ENCODE data around the gene NMRK2.
A peak's percentile ranks its signal among the peaks of the same experiment; 100 is the strongest.
"Not testable (repeated sequence)": the region's sequence is repeated elsewhere in the genome, so short reads cannot be mapped to it uniquely, and the experiment has no call there.

The NMRK2 gene

DNA sequence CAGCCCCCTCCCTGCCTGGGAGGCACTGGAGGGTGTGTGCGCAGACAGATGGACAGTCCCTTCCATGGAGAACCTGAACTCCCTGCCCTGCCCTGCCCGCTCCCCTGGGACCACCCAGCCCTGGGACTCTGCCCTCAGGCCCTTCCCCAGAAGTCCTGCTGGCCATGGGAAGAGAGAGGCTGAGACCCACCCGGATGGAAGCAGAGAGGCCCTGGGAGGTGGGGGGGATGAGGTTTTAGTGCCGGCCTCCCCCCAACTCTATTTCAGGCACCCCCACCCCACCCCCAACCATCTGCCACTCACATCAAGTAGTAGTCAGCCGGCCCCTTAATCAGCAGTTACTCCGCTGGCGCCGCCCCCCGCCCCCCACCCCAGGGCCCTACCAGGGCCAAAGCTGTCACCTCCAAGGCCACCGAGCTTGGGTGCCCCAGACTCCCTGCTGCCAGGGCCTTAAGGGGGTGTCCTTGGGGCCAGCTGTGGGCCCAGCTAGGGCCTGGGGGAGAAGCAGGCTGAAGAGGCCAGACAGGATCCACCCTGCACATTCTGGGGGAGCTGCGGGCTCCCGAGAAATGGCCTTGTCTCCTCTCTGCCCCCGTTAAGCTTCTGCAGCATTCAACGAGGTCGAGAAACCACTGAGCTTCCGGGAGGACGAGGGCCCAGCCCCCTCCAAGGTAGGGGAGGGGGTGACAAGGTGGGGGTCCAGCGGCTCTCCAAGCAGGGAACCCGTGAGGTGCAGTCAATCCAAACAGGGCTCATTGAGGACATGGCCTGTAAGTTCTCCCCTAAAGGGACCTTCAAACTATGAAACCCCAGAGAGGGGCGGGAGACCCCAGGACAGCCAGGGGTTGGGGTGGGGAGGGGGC lies 17.4 kb downstream of the NMRK2 start:
- H4K91ac ChIP-seq (ENCODE audit: low read depth, low read length, poor library complexity): no peak overlapping the region
- peak overlapping the region; percentile 70 for H3K18ac ChIP-seq (ENCODE audit: low read length)
- H3K4me3 ChIP-seq (ENCODE audit: low read length in 2 of 2): no peak overlapping the region
- no peaks in the 10 kb centered on the region for H3K36me3 ChIP-seq (replicated peaks in 1 of 2; ENCODE audit: control insufficient read depth in 2 of 2, insufficient read depth in 2 of 2, low read length in 2 of 2)
- no peaks in the 10 kb centered on the region for H3K27me3 ChIP-seq (ENCODE audit: control insufficient read depth in 3 of 3, insufficient read depth in 3 of 3, low read depth in 1 of 3, low read length in 3 of 3)
- WGBS, 2 donors (ENCODE audit: extremely low coverage in 2 of 2, insufficient read length in 2 of 2, insufficient replicate concordance in 1 of 2): no CpG with 5 or more reads among the region's 20 CpGs
- no peak overlapping the region for H2BK12ac ChIP-seq (ENCODE audit: low read length)
- H3K4ac ChIP-seq (ENCODE audit: low read length): no peak overlapping the region
- H3K9me3 ChIP-seq (replicated peaks in 1 of 2; ENCODE audit: control insufficient read depth in 2 of 2, insufficient read depth in 1 of 2, low read depth in 1 of 2, low read length in 2 of 2): no peaks in the 10 kb centered on the region
- H2BK5ac ChIP-seq (ENCODE audit: low read length): no peak overlapping the region
- H3K4me2 ChIP-seq (ENCODE audit: insufficient read depth, low read length, poor library complexity, severe bottlenecking): no peak overlapping the region
- peak overlapping the region; percentile 7 for H2AK5ac ChIP-seq (ENCODE audit: low read depth, low read length)
- no peak overlapping the region for H2AFZ ChIP-seq (ENCODE audit: low read length)
- H4K8ac ChIP-seq (ENCODE audit: low read depth, low read length): no peak overlapping the region
- H3K79me1 ChIP-seq (ENCODE audit: low read depth, low read length): peaks cover 3% of the 10 kb centered on the region
- no peak overlapping the region for H3K9ac ChIP-seq (ENCODE audit: low read depth, low read length, poor library complexity)
- H3K14ac ChIP-seq (ENCODE audit: low read length): no peak overlapping the region
- H3K4me1 ChIP-seq (ENCODE audit: control insufficient read depth in 2 of 2, insufficient read depth in 1 of 2, low read depth in 1 of 2, low read length in 2 of 2): peaks cover 3 to 9% of the 10 kb centered on the region in 2 donors
- H2BK15ac ChIP-seq (ENCODE audit: low read length): no peak overlapping the region
- peak overlapping the region; percentile 85 for H3K23ac ChIP-seq (ENCODE audit: low read depth, low read length, poor library complexity)
- no peak overlapping the region for H3K27ac ChIP-seq (replicated peaks; ENCODE audit: low read length)
- H2BK120ac ChIP-seq (ENCODE audit: low read depth, low read length): no peak overlapping the region
- DNase-seq (ENCODE audit: low spot score): no peak

DNA sequence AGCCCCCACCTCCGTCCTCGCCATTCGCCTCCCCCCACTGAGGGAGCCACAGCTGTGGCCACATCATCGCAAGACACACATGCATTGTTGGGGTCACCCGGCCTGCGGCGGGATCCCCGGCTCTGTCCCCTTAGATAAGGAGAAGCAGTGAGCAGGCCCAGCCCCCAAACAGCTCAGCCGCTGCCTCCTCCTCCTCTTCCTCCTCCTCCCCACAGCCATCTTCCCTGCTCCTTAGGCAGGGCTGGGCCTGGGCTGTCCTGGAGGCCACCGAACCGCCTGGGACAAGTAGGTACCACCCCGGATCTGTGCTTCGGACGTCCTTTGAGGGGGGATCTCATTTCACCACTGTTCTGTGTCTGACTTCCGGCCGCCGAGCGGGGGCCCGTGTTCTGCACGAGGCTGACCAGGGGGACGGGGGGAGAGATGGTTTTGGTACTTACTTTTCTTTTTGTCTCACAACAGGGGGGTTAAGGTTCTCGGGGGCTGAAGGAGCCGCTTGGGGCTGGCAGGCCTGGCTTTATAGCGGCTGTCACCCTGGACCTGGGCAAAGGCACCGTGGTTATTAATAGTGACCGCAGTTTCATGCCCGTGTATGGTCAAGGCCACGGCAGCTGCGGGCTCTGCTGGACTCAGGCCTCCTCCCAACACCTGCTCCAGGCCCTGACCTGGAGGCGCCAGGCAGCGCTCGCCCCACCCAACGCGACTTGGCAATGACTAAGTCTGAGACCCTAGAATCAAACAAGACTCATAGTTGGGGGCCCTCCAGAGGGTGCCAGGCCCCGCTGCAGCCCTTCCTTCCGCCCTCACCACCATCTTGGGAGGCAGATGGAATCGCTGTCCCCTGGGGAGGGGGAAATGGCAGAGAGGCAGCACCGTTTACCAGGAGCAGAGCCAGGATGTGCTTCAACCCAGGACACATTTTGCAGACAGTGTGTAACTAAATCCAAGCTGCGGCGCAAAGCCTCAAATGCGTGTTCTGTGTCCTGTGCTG lies 18.3 kb downstream of the NMRK2 start:
- peaks cover 3% of the 10 kb centered on the region in 2 donors for H3K36me3 ChIP-seq (replicated peaks in 1 of 2; ENCODE audit: control insufficient read depth in 2 of 2, insufficient read depth in 2 of 2, low read length in 2 of 2)
- H2BK5ac ChIP-seq (ENCODE audit: low read length): peak overlapping the region; percentile 22
- no peaks in the 10 kb centered on the region for H3K9me3 ChIP-seq (replicated peaks in 1 of 2; ENCODE audit: control insufficient read depth in 2 of 2, insufficient read depth in 1 of 2, low read depth in 1 of 2, low read length in 2 of 2)
- no peak overlapping the region for H2BK120ac ChIP-seq (ENCODE audit: low read depth, low read length)
- no peak overlapping the region for H4K91ac ChIP-seq (ENCODE audit: low read depth, low read length, poor library complexity)
- peak overlapping the region; percentile 80 for H3K18ac ChIP-seq (ENCODE audit: low read length)
- H3K27ac ChIP-seq (replicated peaks; ENCODE audit: low read length): peak overlapping the region; percentile 27
- H3K9ac ChIP-seq (ENCODE audit: low read depth, low read length, poor library complexity): peak overlapping the region; percentile 72
- WGBS, 2 donors (ENCODE audit: extremely low coverage in 2 of 2, insufficient read length in 2 of 2, insufficient replicate concordance in 1 of 2): no CpG with 5 or more reads among the region's 41 CpGs
- peak overlapping the region; percentile 29 for H3K23ac ChIP-seq (ENCODE audit: low read depth, low read length, poor library complexity)
- H3K4ac ChIP-seq (ENCODE audit: low read length): no peak overlapping the region
- no peak for DNase-seq (ENCODE audit: low spot score)
- no peak overlapping the region for H2BK12ac ChIP-seq (ENCODE audit: low read length)
- H4K8ac ChIP-seq (ENCODE audit: low read depth, low read length): peak overlapping the region; percentile 86
- H3K4me3 ChIP-seq (ENCODE audit: low read length in 2 of 2): no peak overlapping the region
- H3K79me1 ChIP-seq (ENCODE audit: low read depth, low read length): peaks cover 3% of the 10 kb centered on the region
- H3K27me3 ChIP-seq (ENCODE audit: control insufficient read depth in 3 of 3, insufficient read depth in 3 of 3, low read depth in 1 of 3, low read length in 3 of 3): no peaks in the 10 kb centered on the region
- H3K14ac ChIP-seq (ENCODE audit: low read length): no peak overlapping the region
- peak overlapping the region; percentile 2 for H2AK5ac ChIP-seq (ENCODE audit: low read depth, low read length)
- H3K4me1 ChIP-seq (ENCODE audit: control insufficient read depth in 2 of 2, insufficient read depth in 1 of 2, low read depth in 1 of 2, low read length in 2 of 2): peaks cover 3 to 9% of the 10 kb centered on the region in 2 donors
- peak overlapping the region; percentile 5 for H2BK15ac ChIP-seq (ENCODE audit: low read length)
- peak overlapping the region; percentile 49 for H2AFZ ChIP-seq (ENCODE audit: low read length)
- H3K4me2 ChIP-seq (ENCODE audit: insufficient read depth, low read length, poor library complexity, severe bottlenecking): no peak overlapping the region

DNA sequence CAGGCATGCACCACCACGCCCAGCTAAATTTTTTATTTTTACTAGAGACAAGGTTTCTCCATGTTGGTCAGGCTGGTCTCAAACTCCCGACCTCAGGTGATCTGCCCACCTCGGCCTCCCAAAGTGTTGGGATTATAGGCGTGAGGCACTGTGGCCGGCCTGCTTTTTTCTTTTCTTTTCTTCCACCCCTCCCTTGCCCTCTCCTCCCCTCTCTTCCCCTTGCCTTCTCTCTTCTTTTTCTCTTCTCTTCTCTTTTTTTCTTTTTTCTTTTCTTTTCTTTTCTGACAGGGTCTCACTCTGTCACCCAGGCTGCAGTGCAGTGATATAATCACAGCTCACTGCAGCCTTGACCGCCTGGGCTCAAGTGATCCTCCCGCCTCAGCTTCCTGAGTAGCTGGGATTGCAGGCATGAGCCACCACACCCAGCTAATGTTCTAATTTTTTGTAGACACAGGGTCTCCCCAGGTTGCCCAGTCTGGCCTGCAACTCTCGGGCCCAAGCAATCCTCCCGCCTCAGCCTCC lies 19.9 kb downstream of the NMRK2 start:
- peak overlapping the region; percentile 46 for H2AK5ac ChIP-seq (ENCODE audit: low read depth, low read length)
- DNase-seq (ENCODE audit: low spot score); H3K4me1 ChIP-seq (ENCODE audit: control insufficient read depth in 2 of 2, insufficient read depth in 1 of 2, low read depth in 1 of 2, low read length in 2 of 2); H2BK5ac ChIP-seq (ENCODE audit: low read length); H3K4ac ChIP-seq (ENCODE audit: low read length); H3K4me3 ChIP-seq (ENCODE audit: low read length in 2 of 2); H2AFZ ChIP-seq (ENCODE audit: low read length); H3K23ac ChIP-seq (ENCODE audit: low read depth, low read length, poor library complexity); H3K27me3 ChIP-seq (ENCODE audit: control insufficient read depth in 3 of 3, insufficient read depth in 3 of 3, low read depth in 1 of 3, low read length in 3 of 3); H2BK15ac ChIP-seq (ENCODE audit: low read length); H3K79me1 ChIP-seq (ENCODE audit: low read depth, low read length); H3K4me2 ChIP-seq (ENCODE audit: insufficient read depth, low read length, poor library complexity, severe bottlenecking); H4K8ac ChIP-seq (ENCODE audit: low read depth, low read length); H2BK12ac ChIP-seq (ENCODE audit: low read length); H4K91ac ChIP-seq (ENCODE audit: low read depth, low read length, poor library complexity); H3K14ac ChIP-seq (ENCODE audit: low read length); H3K9me3 ChIP-seq (replicated peaks in 1 of 2; ENCODE audit: control insufficient read depth in 2 of 2, insufficient read depth in 1 of 2, low read depth in 1 of 2, low read length in 2 of 2); H3K27ac ChIP-seq (replicated peaks; ENCODE audit: low read length); H2BK120ac ChIP-seq (ENCODE audit: low read depth, low read length); H3K18ac ChIP-seq (ENCODE audit: low read length): not testable (repeated sequence)
- H3K36me3 ChIP-seq (replicated peaks in 1 of 2; ENCODE audit: control insufficient read depth in 2 of 2, insufficient read depth in 2 of 2, low read length in 2 of 2): peaks cover 5 to 14% of the 10 kb centered on the region in 2 donors
- no CpG with 5 or more reads among the region's 9 CpGs for WGBS, 2 donors (ENCODE audit: extremely low coverage in 2 of 2, insufficient read length in 2 of 2, insufficient replicate concordance in 1 of 2)
- peak overlapping the region; percentile 81 for H3K9ac ChIP-seq (ENCODE audit: low read depth, low read length, poor library complexity)
